HCT116 (cell line): ENCODE measurements around the gene NPW. TPM values are rescaled to one million over a fixed set of nuclear protein-coding genes. Genes with fewer than 3 reads are reported as not detected.
"Not testable (repeated sequence)": the region's sequence is repeated elsewhere in the genome, so short reads cannot be mapped to it uniquely, and the experiment has no call there.

Experiments used
- ATAC-seq: fragments of 200-7000 bp; cut with Tn5 transposase; 2 replicates; pipeline ENCODE4 v1.9.1; 2020; ENCODE audit warnings: mild to moderate bottlenecking, moderate library complexity
- BruUV-seq: library from RNA; stranded (reverse); fragments of 400-500 nt; replicated peaks from 2 replicates; lab custom pipeline; 2021; lab: Mats Ljungman, UMichigan
- CTCF ChIA-PET: fragments of 300-600 bp; sonication (Branson Sonifier 250); formaldehyde crosslinking; loops from one replicate; lab custom pipeline; 2021; ENCODE audit warnings: antibody characterized with exemption; lab: Charles Lee
- POLR2A ChIA-PET: fragments of 300-600, 350-600 bp; sonication (Branson Sonifier 250); formaldehyde crosslinking; loops from one replicate; lab custom pipeline; 2021; ENCODE audit warnings: antibody characterized with exemption; lab: Charles Lee
- RAD21 ChIA-PET, 2 experiments: fragments of 300-600 bp; sonication (Branson Sonifier 250); formaldehyde crosslinking; loops; one replicate each; lab custom pipeline; 2023; ENCODE audit warnings: low total read pairs in 2 of 2; ENCODE audit not compliant: uncharacterized antibody in 2 of 2, unreplicated experiment in 2 of 2, low non-redundant PET in 1 of 2; lab: Charles Lee
- DNase-seq: peaks from one replicate; pipeline ENCODE4 v3.0.0-alpha.2; 2010; ENCODE audit warnings: low read depth, low spot score
- H2AFZ ChIP-seq: fragments of 200-600 bp; shearing (Covaris generic), sonication (generic); 2 replicates; pipeline ENCODE4 v1.6.1; 2017; ENCODE audit warnings: low read depth, mixed run types, mixed read lengths, antibody characterized with exemption, low read length; ENCODE audit not compliant: poor library complexity, severe bottlenecking
- H3K27ac ChIP-seq: 2 replicates; pipeline ENCODE4 v1.5.1; 2012; ENCODE audit warnings: low read depth, low read length
- H3K27me3 ChIP-seq: fragments of 200-600 bp; sonication (generic); 2 replicates; pipeline ENCODE4 v1.6.1; 2016; ENCODE audit warnings: mixed run types, low read length, mixed read lengths; ENCODE audit not compliant: insufficient read depth
- H3K36me3 ChIP-seq, 2 experiments: fragments of 200-500 bp in 1 of 2; fragments of 200-600 bp in 1 of 2; sonication (Bioruptor generic) in 1 of 2; sonication (generic) in 1 of 2; 2 replicates each; pipeline versions ENCODE4 v1.5.1 to v1.6.1; 2014 to 2016; ENCODE audit warnings: low read length in 2 of 2, inconsistent platforms in 1 of 2, mixed read lengths in 1 of 2, mixed run types in 1 of 2; ENCODE audit not compliant: insufficient read depth in 2 of 2, control insufficient read depth in 1 of 2
- H3K4me1 ChIP-seq, 2 experiments: fragments of 200-600 bp in 1 of 2; sonication (generic) in 1 of 2; 2 replicates each; pipeline versions ENCODE4 v1.5.1 to v1.6.1; 2012 to 2017; ENCODE audit warnings: low read length in 2 of 2, inconsistent platforms in 1 of 2, mild to moderate bottlenecking in 1 of 2, mixed read lengths in 1 of 2, mixed run types in 1 of 2, moderate library complexity in 1 of 2; ENCODE audit not compliant: insufficient read depth in 2 of 2, control insufficient read depth in 1 of 2
- H3K4me2 ChIP-seq: fragments of 200-600 bp; sonication (generic); 2 replicates; pipeline ENCODE4 v1.6.1; 2017; ENCODE audit warnings: mixed run types, low read length, mixed read lengths
- H3K4me3 ChIP-seq, 2 experiments: fragments of 200-600 bp in 1 of 2; sonication (generic) in 1 of 2; replicated peaks in 1 of 2; 2 replicates each; pipeline ENCODE4 v1.5.1; 2011 to 2016; ENCODE audit warnings: low read length in 2 of 2, control low read depth in 1 of 2, low read depth in 1 of 2, mild to moderate bottlenecking in 1 of 2, mixed read lengths in 1 of 2, mixed run types in 1 of 2
- H3K79me2 ChIP-seq: fragments of 200-600 bp; sonication (generic); 2 replicates; pipeline ENCODE4 v1.6.1; 2017; ENCODE audit warnings: mild to moderate bottlenecking, mixed run types, low read length, moderate library complexity, mixed read lengths; ENCODE audit not compliant: insufficient read depth
- H3K9ac ChIP-seq: fragments of 200-600 bp; sonication (generic); 2 replicates; pipeline ENCODE4 v1.6.1; 2016; ENCODE audit warnings: low read length, mixed read lengths
- H3K9me2 ChIP-seq: fragments of 200-600 bp; sonication (generic), shearing (Covaris generic); 2 replicates; pipeline ENCODE4 v1.6.1; 2017; ENCODE audit warnings: mixed run types, mild to moderate bottlenecking, moderate library complexity; ENCODE audit not compliant: insufficient read depth
- H3K9me3 ChIP-seq, 2 experiments: fragments of 200-500 bp in 1 of 2; fragments of 200-600 bp in 1 of 2; sonication (Bioruptor generic) in 1 of 2; sonication (generic) in 1 of 2; 2 replicates each; pipeline ENCODE4 v1.6.1; 2014 to 2017; ENCODE audit warnings: low read length in 2 of 2, mixed read lengths in 2 of 2, inconsistent platforms in 1 of 2, low read depth in 1 of 2, mild to moderate bottlenecking in 1 of 2, mixed run types in 1 of 2, moderate library complexity in 1 of 2; ENCODE audit not compliant: control insufficient read depth in 1 of 2, insufficient read depth in 1 of 2
- H4K20me1 ChIP-seq: fragments of 200-600 bp; sonication (generic), shearing (Covaris generic); 2 replicates; pipeline ENCODE4 v1.6.1; 2017; ENCODE audit warnings: mixed run types, mild to moderate bottlenecking, moderate library complexity; ENCODE audit not compliant: insufficient read depth
- CBX3 ChIP-seq: IDR thresholded peaks from 2 replicates; pipeline ENCODE4 v1.6.1; 2012; ENCODE audit warnings: low read depth
- ELF1 ChIP-seq: IDR thresholded peaks from 2 replicates; pipeline ENCODE4 v1.6.1; 2012; ENCODE audit warnings: low read depth, borderline replicate concordance
- EZH2phosphoT487 ChIP-seq: fragments of 200-600 bp; IDR thresholded peaks from 2 replicates; pipeline ENCODE4 v1.6.1; 2018; ENCODE audit warnings: antibody characterized with exemption, borderline replicate concordance
- JUND ChIP-seq: IDR thresholded peaks from 2 replicates; pipeline ENCODE4 v1.6.1; 2012
- SP1 ChIP-seq: IDR thresholded peaks from 2 replicates; pipeline ENCODE4 v1.6.1; 2012; ENCODE audit warnings: low read depth
- TCF7L2 ChIP-seq: IDR thresholded peaks from 2 replicates; pipeline ENCODE4 v1.7.0; 2011; ENCODE audit warnings: borderline replicate concordance, inconsistent platforms; ENCODE audit not compliant: insufficient read depth, insufficient read length; ENCODE audit errors: extremely low read depth
- YY1 ChIP-seq: IDR thresholded peaks from 2 replicates; pipeline ENCODE4 v1.6.1; 2011; ENCODE audit warnings: low read length, low read depth, moderate library complexity, mild to moderate bottlenecking; ENCODE audit not compliant: insufficient replicate concordance; ENCODE audit errors: extremely low read depth
- ZNF274 ChIP-seq: fragments of 200-500 bp; sonication (Bioruptor generic); IDR thresholded peaks from 2 replicates; pipeline ENCODE4 v1.6.1; 2014; ENCODE audit warnings: mild to moderate bottlenecking, low read depth, low read length, inconsistent platforms
- intact Hi-C: fragments of 100-400 bp; cut with micrococcal nuclease; formaldehyde crosslinking; loops from 2 replicates; pipeline ENCODE4 v1.10.0; 2022
- total RNA-seq: library from RNA; stranded (reverse); gene quantifications from one replicate; pipeline ENCODE4 v1.2.1, GENCODE V29; 2021; ENCODE audit not compliant: unreplicated experiment
- TF ChIP-seq, protein P1 (sequence below): IDR thresholded peaks from 2 replicates; pipeline ENCODE4 v1.6.1; 2012; ENCODE audit warnings: low read depth
- TF ChIP-seq, protein P2 (sequence below): IDR thresholded peaks from 2 replicates; pipeline ENCODE4 v1.6.1; 2012

Gene NPW
- total RNA-seq, 1 experiment from 2014 or later: 226 TPM

DNA sequence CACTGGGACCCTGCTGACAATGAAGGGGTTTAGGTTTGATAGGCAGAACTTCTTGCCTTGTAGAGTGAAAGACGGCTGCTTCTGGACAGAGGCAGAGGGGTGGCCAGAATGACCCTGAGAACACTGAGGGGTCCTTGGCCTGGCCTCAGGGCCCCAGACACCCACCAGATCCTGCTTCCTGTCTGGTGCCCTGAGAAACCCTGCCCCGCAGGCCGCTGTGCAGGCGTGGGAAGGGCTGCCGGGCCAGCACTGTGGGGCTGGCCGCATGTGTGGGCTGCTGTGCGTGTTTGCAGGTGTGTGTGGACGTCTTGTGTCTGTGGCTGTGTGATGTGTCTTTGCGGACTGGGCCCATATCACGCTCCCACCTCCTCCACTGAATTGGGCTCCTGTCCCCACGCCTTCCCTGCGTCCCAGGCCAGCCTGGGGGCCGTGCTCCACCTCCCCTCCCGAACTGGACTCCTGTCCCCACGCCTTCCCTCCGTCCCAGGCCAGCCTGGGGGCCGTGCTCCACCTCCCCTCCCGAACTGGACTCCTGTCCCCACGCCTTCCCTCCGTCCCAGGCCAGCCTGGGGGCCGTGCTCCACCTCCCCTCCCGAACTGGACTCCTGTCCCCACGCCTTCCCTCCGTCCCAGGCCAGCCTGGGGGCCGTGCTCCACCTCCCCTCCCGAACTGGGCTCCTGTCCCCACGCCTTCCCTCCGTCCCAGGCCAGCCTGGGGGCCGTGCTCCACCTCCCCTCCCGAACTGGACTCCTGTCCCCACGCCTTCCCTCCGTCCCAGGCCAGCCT lies 14.5 kb downstream of the NPW start:
- H3K9me3 ChIP-seq, intact Hi-C loops, ATAC-seq, BruUV-seq, H3K27ac ChIP-seq, H3K9ac ChIP-seq, POLR2A ChIA-PET, H3K4me1 ChIP-seq, H3K4me2 ChIP-seq, H3K36me3 ChIP-seq, CTCF ChIA-PET, H3K4me3 ChIP-seq, H3K79me2 ChIP-seq, H2AFZ ChIP-seq, DNase-seq, RAD21 ChIA-PET, H3K9me2 ChIP-seq, H3K27me3 ChIP-seq, H4K20me1 ChIP-seq: not testable (repeated sequence)

DNA sequence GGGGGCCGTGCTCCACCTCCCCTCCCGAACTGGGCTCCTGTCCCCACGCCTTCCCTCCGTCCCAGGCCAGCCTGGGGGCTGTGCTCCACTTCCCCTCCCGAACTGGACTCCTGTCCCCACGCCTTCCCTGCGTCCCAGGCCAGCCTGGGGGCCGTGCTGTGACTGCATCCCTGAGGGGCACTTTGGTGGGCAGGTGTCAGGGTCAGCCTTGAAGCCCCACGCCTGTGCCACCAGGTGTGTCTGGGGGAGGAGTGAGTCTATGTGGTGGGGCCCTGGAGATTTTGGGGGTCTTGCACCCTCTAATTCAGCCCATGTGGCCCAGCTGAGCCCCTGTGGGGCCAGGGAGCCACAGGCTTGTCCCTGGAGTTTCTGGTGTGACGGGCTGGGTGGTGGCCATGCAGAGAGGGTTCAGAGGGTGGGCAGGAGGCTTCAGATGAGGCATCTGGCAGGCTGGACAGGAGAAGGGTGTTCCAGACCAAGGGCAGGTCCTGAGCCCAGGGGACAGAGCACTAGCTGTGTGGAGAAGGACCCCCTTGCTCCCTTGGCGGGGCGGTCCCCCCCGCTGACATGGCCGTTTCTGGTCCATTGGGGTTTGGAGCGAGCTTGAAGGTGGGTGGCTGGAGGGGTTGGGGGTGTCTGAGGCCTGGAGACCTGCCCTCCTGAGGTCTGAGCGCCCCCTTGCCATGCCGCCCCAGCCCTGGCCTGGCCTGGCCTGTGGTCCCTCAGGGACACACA lies 15.3 kb downstream of the NPW start:
- ChIA-PET CTCF (no interaction called here), RAD21 (no interaction called here), POLR2A (no interaction called here)
- no peaks in the 10 kb centered on the region for H3K79me2 ChIP-seq
- no peak overlapping the region; the same call in 1 of the 2 replicates for H3K27ac ChIP-seq
- no TSS peak for BruUV-seq
- no peak overlapping the region for H3K9ac ChIP-seq
- TF ChIP-seq, protein P1, sequence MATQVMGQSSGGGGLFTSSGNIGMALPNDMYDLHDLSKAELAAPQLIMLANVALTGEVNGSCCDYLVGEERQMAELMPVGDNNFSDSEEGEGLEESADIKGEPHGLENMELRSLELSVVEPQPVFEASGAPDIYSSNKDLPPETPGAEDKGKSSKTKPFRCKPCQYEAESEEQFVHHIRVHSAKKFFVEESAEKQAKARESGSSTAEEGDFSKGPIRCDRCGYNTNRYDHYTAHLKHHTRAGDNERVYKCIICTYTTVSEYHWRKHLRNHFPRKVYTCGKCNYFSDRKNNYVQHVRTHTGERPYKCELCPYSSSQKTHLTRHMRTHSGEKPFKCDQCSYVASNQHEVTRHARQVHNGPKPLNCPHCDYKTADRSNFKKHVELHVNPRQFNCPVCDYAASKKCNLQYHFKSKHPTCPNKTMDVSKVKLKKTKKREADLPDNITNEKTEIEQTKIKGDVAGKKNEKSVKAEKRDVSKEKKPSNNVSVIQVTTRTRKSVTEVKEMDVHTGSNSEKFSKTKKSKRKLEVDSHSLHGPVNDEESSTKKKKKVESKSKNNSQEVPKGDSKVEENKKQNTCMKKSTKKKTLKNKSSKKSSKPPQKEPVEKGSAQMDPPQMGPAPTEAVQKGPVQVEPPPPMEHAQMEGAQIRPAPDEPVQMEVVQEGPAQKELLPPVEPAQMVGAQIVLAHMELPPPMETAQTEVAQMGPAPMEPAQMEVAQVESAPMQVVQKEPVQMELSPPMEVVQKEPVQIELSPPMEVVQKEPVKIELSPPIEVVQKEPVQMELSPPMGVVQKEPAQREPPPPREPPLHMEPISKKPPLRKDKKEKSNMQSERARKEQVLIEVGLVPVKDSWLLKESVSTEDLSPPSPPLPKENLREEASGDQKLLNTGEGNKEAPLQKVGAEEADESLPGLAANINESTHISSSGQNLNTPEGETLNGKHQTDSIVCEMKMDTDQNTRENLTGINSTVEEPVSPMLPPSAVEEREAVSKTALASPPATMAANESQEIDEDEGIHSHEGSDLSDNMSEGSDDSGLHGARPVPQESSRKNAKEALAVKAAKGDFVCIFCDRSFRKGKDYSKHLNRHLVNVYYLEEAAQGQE: no peak
- TF ChIP-seq TCF7L2 (no peak), CBX3 (no peak), ZNF274 (no peak), YY1 (no peak), EZH2phosphoT487 (no peak), JUND (no peak), SP1 (no peak), ELF1 (no peak)
- TF ChIP-seq, protein P2, sequence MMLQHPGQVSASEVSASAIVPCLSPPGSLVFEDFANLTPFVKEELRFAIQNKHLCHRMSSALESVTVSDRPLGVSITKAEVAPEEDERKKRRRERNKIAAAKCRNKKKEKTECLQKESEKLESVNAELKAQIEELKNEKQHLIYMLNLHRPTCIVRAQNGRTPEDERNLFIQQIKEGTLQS: no peak
- no peaks in the 10 kb centered on the region for H3K36me3 ChIP-seq
- ATAC-seq: no peak
- H3K4me2 ChIP-seq: no peak overlapping the region
- no peak for DNase-seq
- no peak overlapping the region for H3K4me3 ChIP-seq
- intact Hi-C loops: no loop called here
- peaks cover 0 to 4% of the 10 kb centered on the region in 2 experiments; a peak in 1 of 4 replicates for H3K4me1 ChIP-seq
- H3K9me2 ChIP-seq: no peaks in the 10 kb centered on the region
- H3K27me3 ChIP-seq: no peaks in the 10 kb centered on the region
- H3K9me3 ChIP-seq: no peaks in the 10 kb centered on the region
- no peaks in the 10 kb centered on the region for H4K20me1 ChIP-seq
- H2AFZ ChIP-seq: no peak overlapping the region
